Ovary (tissue), 3 donors: Measurements from ENCODE around the gene SPRN.

Experiments used
- EP300 ChIP-seq: sonication (generic); formaldehyde crosslinking; IDR thresholded peaks from one replicate; pipeline ENCODE4 v1.6.1; 2017; ENCODE audit warnings: antibody characterized with exemption
- POLR2A ChIP-seq: fragments of 450-650 bp; IDR thresholded peaks from one replicate; pipeline ENCODE4 v1.6.1; 2017; ENCODE audit warnings: antibody characterized with exemption, mild to moderate bottlenecking, moderate library complexity
- TF ChIP-seq, protein P1 (sequence below), 3 donors: fragments of 450-650 bp in 2 of 3; fragments of 200-600 bp in 1 of 3; IDR thresholded peaks; one replicate each; pipeline versions ENCODE4 v1.5.1 to v1.8.0; 2016 to 2022; ENCODE audit warnings: antibody characterized with exemption in 3 of 3, mild to moderate bottlenecking in 1 of 3
- donor health status: DM: no; HTN: no; CAD: no.

GRCh38 chr10:133453516-133454203, 29.2 kb upstream of the SPRN start, which contains the start of gene SCART1:
- TF ChIP-seq, protein P1, sequence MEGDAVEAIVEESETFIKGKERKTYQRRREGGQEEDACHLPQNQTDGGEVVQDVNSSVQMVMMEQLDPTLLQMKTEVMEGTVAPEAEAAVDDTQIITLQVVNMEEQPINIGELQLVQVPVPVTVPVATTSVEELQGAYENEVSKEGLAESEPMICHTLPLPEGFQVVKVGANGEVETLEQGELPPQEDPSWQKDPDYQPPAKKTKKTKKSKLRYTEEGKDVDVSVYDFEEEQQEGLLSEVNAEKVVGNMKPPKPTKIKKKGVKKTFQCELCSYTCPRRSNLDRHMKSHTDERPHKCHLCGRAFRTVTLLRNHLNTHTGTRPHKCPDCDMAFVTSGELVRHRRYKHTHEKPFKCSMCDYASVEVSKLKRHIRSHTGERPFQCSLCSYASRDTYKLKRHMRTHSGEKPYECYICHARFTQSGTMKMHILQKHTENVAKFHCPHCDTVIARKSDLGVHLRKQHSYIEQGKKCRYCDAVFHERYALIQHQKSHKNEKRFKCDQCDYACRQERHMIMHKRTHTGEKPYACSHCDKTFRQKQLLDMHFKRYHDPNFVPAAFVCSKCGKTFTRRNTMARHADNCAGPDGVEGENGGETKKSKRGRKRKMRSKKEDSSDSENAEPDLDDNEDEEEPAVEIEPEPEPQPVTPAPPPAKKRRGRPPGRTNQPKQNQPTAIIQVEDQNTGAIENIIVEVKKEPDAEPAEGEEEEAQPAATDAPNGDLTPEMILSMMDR (IDR thresholded peaks at IDR 0.05): no peak
- no peak for TF ChIP-seq POLR2A
- TF ChIP-seq EP300: no peak
